ENCODE measurements around the gene NOS2. TPM values are rescaled to one million over a fixed set of nuclear protein-coding genes. Genes with fewer than 3 reads are reported as not detected.

Gene NOS2
- total and polyA plus RNA-seq, 2 experiments from 2014 or later, result 6.7 to 7.9 TPM

DNA sequence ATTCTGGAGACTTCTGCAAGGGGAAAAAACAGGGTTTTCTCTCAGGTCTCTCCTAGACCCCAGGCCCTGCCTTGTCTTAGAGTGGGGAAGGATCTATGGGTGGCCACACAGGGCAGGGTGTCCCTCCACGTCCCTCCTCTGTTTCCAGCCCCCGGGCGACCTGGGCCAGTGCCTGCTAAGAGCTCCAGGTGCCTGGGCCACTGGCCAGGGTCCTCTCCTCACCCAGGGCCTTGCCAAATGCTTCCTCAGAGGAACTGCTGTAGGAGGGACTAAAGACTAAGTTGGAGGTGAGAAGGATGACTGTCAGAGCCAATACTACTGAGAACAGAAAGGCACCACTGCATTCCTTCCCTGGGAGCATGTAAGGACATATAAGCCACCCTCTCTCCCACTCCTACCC is 11.4 kb downstream of the NOS2 start:
- H3K4me2 ChIP-seq, result no peak overlapping the region
- no peaks in the 10 kb centered on the region for H4K20me1 ChIP-seq (ENCODE audit: insufficient read depth, poor library complexity, severe bottlenecking)
- no peak overlapping the region for H3K4me3 ChIP-seq
- no peak overlapping the region for H2AFZ ChIP-seq
- H3K27ac ChIP-seq, result no peak overlapping the region
- TF ChIP-seq, protein P1, sequence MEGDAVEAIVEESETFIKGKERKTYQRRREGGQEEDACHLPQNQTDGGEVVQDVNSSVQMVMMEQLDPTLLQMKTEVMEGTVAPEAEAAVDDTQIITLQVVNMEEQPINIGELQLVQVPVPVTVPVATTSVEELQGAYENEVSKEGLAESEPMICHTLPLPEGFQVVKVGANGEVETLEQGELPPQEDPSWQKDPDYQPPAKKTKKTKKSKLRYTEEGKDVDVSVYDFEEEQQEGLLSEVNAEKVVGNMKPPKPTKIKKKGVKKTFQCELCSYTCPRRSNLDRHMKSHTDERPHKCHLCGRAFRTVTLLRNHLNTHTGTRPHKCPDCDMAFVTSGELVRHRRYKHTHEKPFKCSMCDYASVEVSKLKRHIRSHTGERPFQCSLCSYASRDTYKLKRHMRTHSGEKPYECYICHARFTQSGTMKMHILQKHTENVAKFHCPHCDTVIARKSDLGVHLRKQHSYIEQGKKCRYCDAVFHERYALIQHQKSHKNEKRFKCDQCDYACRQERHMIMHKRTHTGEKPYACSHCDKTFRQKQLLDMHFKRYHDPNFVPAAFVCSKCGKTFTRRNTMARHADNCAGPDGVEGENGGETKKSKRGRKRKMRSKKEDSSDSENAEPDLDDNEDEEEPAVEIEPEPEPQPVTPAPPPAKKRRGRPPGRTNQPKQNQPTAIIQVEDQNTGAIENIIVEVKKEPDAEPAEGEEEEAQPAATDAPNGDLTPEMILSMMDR (IDR thresholded peaks at IDR 0.05; ENCODE audit: poor library complexity), result no peak
- TF ChIP-seq EZH2 (IDR thresholded peaks at IDR 0.05; ENCODE audit: borderline replicate concordance) (no peak), EZH2phosphoT487 (IDR thresholded peaks at IDR 0.05; ENCODE audit: low read depth, severe bottlenecking, unreplicated experiment) (no peak)
- no peak for DNase-seq (ENCODE audit: low spot score)
- no peaks in the 10 kb centered on the region for H3K36me3 ChIP-seq (replicated peaks; ENCODE audit: insufficient read depth, low read depth)
- no peaks in the 10 kb centered on the region for H3K9me3 ChIP-seq (ENCODE audit: low read depth)
- H3K27me3 ChIP-seq, result peaks cover under 1% of the 10 kb centered on the region
- H3K4me1 ChIP-seq (ENCODE audit: insufficient read depth), result peaks cover 5% of the 10 kb centered on the region
- no peaks in the 10 kb centered on the region for H3K79me2 ChIP-seq
- H3K9me2 ChIP-seq (replicated peaks; ENCODE audit: insufficient read depth), result no peaks in the 10 kb centered on the region
- 81% methylated on average over 3 of the region's 3 CpGs for WGBS (ENCODE audit: low lambda C conversion rate, missing lambda C conversion rate)

DNA sequence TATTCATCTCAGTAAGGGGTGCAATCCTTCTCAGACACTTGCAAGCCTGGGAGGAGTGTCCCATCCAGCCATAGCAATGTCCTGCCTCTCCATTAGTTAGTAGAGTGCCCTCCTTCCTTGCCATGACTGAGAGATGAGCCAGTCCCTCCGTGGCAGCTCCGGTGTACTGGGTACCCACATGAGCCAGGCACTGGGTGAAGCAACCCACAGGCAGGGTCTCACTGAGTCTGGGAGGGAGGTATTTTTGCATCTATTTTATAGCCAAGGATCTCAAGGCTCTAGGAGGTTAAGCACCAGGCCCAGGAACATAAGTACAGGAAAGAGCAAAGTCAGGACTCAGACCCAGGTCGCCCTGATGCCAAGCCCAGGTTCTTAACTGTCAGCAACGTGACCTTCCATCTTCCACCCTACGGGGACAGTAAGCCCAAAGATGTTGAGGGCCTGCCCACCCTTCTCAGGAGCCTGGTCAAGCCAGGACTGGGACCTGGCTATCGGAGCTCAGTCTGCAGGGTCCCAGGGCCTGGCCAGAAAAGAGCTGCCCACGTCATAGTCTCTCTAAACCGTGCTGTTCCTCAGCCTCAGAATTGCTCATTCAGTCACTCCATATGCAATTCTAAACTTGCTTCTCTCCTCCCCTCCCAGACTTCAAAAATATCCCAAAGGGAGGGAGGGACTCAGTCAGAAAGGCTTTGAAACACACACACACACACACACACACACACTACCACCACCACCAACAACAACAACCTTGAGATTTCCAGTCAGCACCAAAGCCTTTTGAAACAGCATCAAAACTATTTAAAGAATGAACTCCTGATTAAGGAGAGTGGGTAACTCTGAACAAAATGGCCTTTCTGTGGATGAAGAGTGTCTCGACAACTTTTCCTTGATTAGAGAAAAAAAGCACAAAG is 16.6 kb downstream of the NOS2 start:
- TF ChIP-seq EZH2phosphoT487 (IDR thresholded peaks at IDR 0.05; ENCODE audit: low read depth, severe bottlenecking, unreplicated experiment), result no peak
- TF ChIP-seq EZH2 (IDR thresholded peaks at IDR 0.05; ENCODE audit: borderline replicate concordance), result no peak
- TF ChIP-seq, protein P1 (IDR thresholded peaks at IDR 0.05; ENCODE audit: poor library complexity), result no peak
- no peaks in the 10 kb centered on the region for H3K36me3 ChIP-seq (replicated peaks; ENCODE audit: insufficient read depth, low read depth)
- H3K4me2 ChIP-seq, result no peak overlapping the region
- H3K79me2 ChIP-seq, result no peaks in the 10 kb centered on the region
- no peaks in the 10 kb centered on the region for H3K9me3 ChIP-seq (ENCODE audit: low read depth)
- no peaks in the 10 kb centered on the region for H3K27me3 ChIP-seq
- no peaks in the 10 kb centered on the region for H4K20me1 ChIP-seq (ENCODE audit: insufficient read depth, poor library complexity, severe bottlenecking)
- DNase-seq (ENCODE audit: low spot score), result no peak
- no peaks in the 10 kb centered on the region for H3K9me2 ChIP-seq (replicated peaks; ENCODE audit: insufficient read depth)
- no peak overlapping the region for H3K4me3 ChIP-seq
- H3K4me1 ChIP-seq (ENCODE audit: insufficient read depth), result no peaks in the 10 kb centered on the region
- 78% methylated on average over 9 of the region's 9 CpGs for WGBS (ENCODE audit: low lambda C conversion rate, missing lambda C conversion rate)
- H2AFZ ChIP-seq, result no peak overlapping the region
- H3K27ac ChIP-seq, result no peak overlapping the region

DNA sequence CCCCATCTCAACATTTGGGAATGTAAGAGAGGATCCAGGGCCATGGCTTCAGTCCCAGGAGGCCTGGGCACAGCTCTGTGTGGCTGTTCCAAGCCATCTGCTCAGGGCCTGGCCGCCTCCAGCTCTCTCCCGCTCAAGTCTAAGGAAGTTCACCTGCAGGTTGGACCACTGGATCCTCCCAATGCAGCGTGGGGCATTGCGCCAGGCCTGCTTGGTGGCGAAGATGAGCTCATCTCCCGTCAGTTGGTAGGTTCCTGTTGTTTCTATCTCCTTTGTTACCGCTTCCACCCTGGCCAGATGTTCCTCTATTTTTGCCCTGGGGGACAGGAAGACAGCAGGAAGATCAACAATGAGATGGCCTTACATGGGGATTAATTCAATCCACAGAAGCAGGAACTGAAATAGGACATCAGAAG is 17.5 kb downstream of the NOS2 start:
- Histone ChIP-seq H3K27me3 (no peaks in the 10 kb centered on the region), H3K4me1 (ENCODE audit: insufficient read depth) (no peaks in the 10 kb centered on the region), H4K20me1 (ENCODE audit: insufficient read depth, poor library complexity, severe bottlenecking) (no peaks in the 10 kb centered on the region), H3K9me3 (ENCODE audit: low read depth) (no peaks in the 10 kb centered on the region), H3K36me3 (replicated peaks; ENCODE audit: insufficient read depth, low read depth) (no peaks in the 10 kb centered on the region), H3K27ac (no peak overlapping the region), H3K4me3 (no peak overlapping the region), H3K4me2 (no peak overlapping the region), H2AFZ (no peak overlapping the region), H3K9me2 (replicated peaks; ENCODE audit: insufficient read depth) (no peaks in the 10 kb centered on the region), H3K79me2 (no peaks in the 10 kb centered on the region)
- no peak for DNase-seq (ENCODE audit: low spot score)
- no peak for TF ChIP-seq EZH2 (IDR thresholded peaks at IDR 0.05; ENCODE audit: borderline replicate concordance)
- TF ChIP-seq, protein P1 (IDR thresholded peaks at IDR 0.05; ENCODE audit: poor library complexity), result no peak
- TF ChIP-seq EZH2phosphoT487 (IDR thresholded peaks at IDR 0.05; ENCODE audit: low read depth, severe bottlenecking, unreplicated experiment), result no peak
- whole genome bisulfite sequencing (ENCODE audit: low lambda C conversion rate, missing lambda C conversion rate), result 94% methylated on average over 7 of the region's 7 CpGs

Measured in hepatocyte (in vitro differentiated cells).